ENCODE measurements around the gene KRTAP4-2. TPM values are rescaled to one million over a fixed set of nuclear protein-coding genes. Genes with fewer than 3 reads are reported as not detected.
"Not testable (repeated sequence)": the region's sequence is repeated elsewhere in the genome, so short reads cannot be mapped to it uniquely, and the experiment has no call there.

The KRTAP4-2 gene
- polyA plus RNA-seq (not detected in 2 replicates), polyA minus RNA-seq (not detected in 2 replicates)

DNA sequence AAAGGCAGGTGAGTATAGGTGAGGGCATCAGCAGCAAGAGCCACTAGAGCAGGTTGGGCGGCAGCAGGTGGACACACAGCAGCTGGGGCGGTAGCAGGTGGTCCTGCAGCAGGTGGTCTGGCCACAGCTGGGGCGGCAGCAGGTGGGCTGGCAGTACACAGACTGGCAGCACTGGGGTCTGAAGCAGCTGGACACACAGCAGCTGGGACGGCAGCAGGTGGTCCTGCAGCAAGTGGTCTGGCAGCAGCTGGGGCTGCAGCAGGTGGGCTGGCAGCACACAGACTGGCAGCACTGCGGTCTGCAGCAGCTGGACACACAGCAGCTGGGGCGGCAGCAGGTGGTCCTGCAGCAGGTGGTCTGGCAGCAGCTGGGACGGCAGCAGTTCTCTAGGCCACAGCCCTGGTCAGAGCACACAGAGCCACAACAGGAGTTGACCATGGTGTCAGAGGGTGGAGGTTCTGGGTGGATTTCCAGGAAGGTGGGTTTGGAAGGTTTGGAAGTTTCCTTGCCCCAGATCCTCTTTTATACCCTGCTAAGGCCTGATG is at the start of gene KRTAP4-2:
Gene KRTAP4-2, minus strand, starts transcription at position 495 of the 545 bp plus-strand sequence. Its CDS starts 57 bp downstream, at position 438.
- Histone ChIP-seq H3K4me2 (ENCODE audit: low read length) (no peak within 1 kb of the TSS), H2AFZ (ENCODE audit: low read depth, low read length) (no peak within 1 kb of the TSS)
- no peak for TF ChIP-seq TAF1 (IDR thresholded peaks at IDR 0.05; ENCODE audit: low read depth)
- TF ChIP-seq CTCF (IDR thresholded peaks at IDR 0.05; ENCODE audit: poor library complexity, severe bottlenecking), result no peak
- no peak for TF ChIP-seq POLR2AphosphoS5 (IDR thresholded peaks at IDR 0.05)
- TF ChIP-seq, protein P1, sequence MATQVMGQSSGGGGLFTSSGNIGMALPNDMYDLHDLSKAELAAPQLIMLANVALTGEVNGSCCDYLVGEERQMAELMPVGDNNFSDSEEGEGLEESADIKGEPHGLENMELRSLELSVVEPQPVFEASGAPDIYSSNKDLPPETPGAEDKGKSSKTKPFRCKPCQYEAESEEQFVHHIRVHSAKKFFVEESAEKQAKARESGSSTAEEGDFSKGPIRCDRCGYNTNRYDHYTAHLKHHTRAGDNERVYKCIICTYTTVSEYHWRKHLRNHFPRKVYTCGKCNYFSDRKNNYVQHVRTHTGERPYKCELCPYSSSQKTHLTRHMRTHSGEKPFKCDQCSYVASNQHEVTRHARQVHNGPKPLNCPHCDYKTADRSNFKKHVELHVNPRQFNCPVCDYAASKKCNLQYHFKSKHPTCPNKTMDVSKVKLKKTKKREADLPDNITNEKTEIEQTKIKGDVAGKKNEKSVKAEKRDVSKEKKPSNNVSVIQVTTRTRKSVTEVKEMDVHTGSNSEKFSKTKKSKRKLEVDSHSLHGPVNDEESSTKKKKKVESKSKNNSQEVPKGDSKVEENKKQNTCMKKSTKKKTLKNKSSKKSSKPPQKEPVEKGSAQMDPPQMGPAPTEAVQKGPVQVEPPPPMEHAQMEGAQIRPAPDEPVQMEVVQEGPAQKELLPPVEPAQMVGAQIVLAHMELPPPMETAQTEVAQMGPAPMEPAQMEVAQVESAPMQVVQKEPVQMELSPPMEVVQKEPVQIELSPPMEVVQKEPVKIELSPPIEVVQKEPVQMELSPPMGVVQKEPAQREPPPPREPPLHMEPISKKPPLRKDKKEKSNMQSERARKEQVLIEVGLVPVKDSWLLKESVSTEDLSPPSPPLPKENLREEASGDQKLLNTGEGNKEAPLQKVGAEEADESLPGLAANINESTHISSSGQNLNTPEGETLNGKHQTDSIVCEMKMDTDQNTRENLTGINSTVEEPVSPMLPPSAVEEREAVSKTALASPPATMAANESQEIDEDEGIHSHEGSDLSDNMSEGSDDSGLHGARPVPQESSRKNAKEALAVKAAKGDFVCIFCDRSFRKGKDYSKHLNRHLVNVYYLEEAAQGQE (IDR thresholded peaks at IDR 0.05; ENCODE audit: borderline replicate concordance), result no peak
- TF ChIP-seq RAD21 (conservative IDR thresholded peaks at IDR 0.05), result no peak
- no peak for TF ChIP-seq EP300 (conservative IDR thresholded peaks at IDR 0.05; ENCODE audit: poor library complexity, severe bottlenecking)
- no peak for TF ChIP-seq MXI1 (conservative IDR thresholded peaks at IDR 0.05; ENCODE audit: poor library complexity, severe bottlenecking)
- no peak for TF ChIP-seq EZH2 (IDR thresholded peaks at IDR 0.05; ENCODE audit: borderline replicate concordance, insufficient read depth, low read length, poor library complexity, severe bottlenecking)

GRCh38 chr17:41226598-41227095 is 48.6 kb upstream of the KRTAP4-2 start, which contains the start of gene KRTAP9-2:
Gene KRTAP9-2 (plus strand): TSS chr17:41226648. CDS start chr17:41226655, 7 bp downstream.
- H3K9me3 ChIP-seq (ENCODE audit: low read length); H2AFZ ChIP-seq (ENCODE audit: low read depth, low read length); H3K27me3 ChIP-seq (ENCODE audit: insufficient read depth, low read depth, low read length); H3K4me3 ChIP-seq (ENCODE audit: low read length); H3K79me2 ChIP-seq (replicated peaks; ENCODE audit: insufficient read depth, low read length); H3K4me2 ChIP-seq (ENCODE audit: low read length); H3K9ac ChIP-seq (ENCODE audit: low read length); H3K36me3 ChIP-seq (ENCODE audit: insufficient read depth, low read length); H3F3A ChIP-seq (ENCODE audit: insufficient read depth, low read length, poor library complexity, severe bottlenecking); H4K20me1 ChIP-seq (ENCODE audit: insufficient read depth); H3K9me2 ChIP-seq (ENCODE audit: insufficient read depth, low read length); H3K27ac ChIP-seq (ENCODE audit: low read length): not testable (repeated sequence)

More for the DNA sequence above, at the start of gene KRTAP4-2:
- Histone ChIP-seq H3K79me2 (replicated peaks; ENCODE audit: insufficient read depth, low read length) (no peaks in the 10 kb centered on the region), H3K9me3 (ENCODE audit: low read length) (no peaks in the 10 kb centered on the region), H3F3A (ENCODE audit: insufficient read depth, low read length, poor library complexity, severe bottlenecking) (no peaks in the 10 kb centered on the region), H4K20me1 (ENCODE audit: insufficient read depth) (no peaks in the 10 kb centered on the region), H3K9ac (ENCODE audit: low read length) (no peak within 1 kb of the TSS), H3K27ac (ENCODE audit: low read length) (no peak within 1 kb of the TSS), H3K36me3 (ENCODE audit: insufficient read depth, low read length) (no peaks in the 10 kb centered on the region), H3K9me2 (ENCODE audit: insufficient read depth, low read length) (no peaks in the 10 kb centered on the region), H3K4me3 (ENCODE audit: low read length) (no peak within 1 kb of the TSS), H3K27me3 (ENCODE audit: insufficient read depth, low read depth, low read length) (no peaks in the 10 kb centered on the region)

GRCh38 chr17:41226051-41226450 is 48.0 kb upstream of the KRTAP4-2 start:
- no peaks in the 10 kb centered on the region for H4K20me1 ChIP-seq (ENCODE audit: insufficient read depth)
- TF ChIP-seq TAF1 (IDR thresholded peaks at IDR 0.05; ENCODE audit: low read depth) (no peak), EZH2 (IDR thresholded peaks at IDR 0.05; ENCODE audit: borderline replicate concordance, insufficient read depth, low read length, poor library complexity, severe bottlenecking) (no peak), MXI1 (conservative IDR thresholded peaks at IDR 0.05; ENCODE audit: poor library complexity, severe bottlenecking) (no peak), RAD21 (conservative IDR thresholded peaks at IDR 0.05) (no peak), CTCF (IDR thresholded peaks at IDR 0.05; ENCODE audit: poor library complexity, severe bottlenecking) (no peak), EP300 (conservative IDR thresholded peaks at IDR 0.05; ENCODE audit: poor library complexity, severe bottlenecking) (no peak), POLR2AphosphoS5 (IDR thresholded peaks at IDR 0.05) (no peak), SMC3 (conservative IDR thresholded peaks at IDR 0.05; ENCODE audit: poor library complexity) (no peak)
- TF ChIP-seq, protein P1 (IDR thresholded peaks at IDR 0.05; ENCODE audit: borderline replicate concordance), result no peak
- no peaks in the 10 kb centered on the region for H3K9me3 ChIP-seq (ENCODE audit: low read length)
- no peaks in the 10 kb centered on the region for H3K9me2 ChIP-seq (ENCODE audit: insufficient read depth, low read length)
- H2AFZ ChIP-seq (ENCODE audit: low read depth, low read length), result no peak overlapping the region
- H3K27me3 ChIP-seq (ENCODE audit: insufficient read depth, low read depth, low read length), result no peaks in the 10 kb centered on the region
- no peaks in the 10 kb centered on the region for H3F3A ChIP-seq (ENCODE audit: insufficient read depth, low read length, poor library complexity, severe bottlenecking)
- H3K4me3 ChIP-seq (ENCODE audit: low read length), result no peak overlapping the region
- H3K27ac ChIP-seq (ENCODE audit: low read length), result no peak overlapping the region
- H3K9ac ChIP-seq (ENCODE audit: low read length), result no peak overlapping the region
- H3K36me3 ChIP-seq (ENCODE audit: insufficient read depth, low read length), result no peaks in the 10 kb centered on the region
- no peaks in the 10 kb centered on the region for H3K79me2 ChIP-seq (replicated peaks; ENCODE audit: insufficient read depth, low read length)
- H3K4me2 ChIP-seq (ENCODE audit: low read length), result no peak overlapping the region
